Measurements from ENCODE around the gene CBLB. TPM values are rescaled to one million over a fixed set of nuclear protein-coding genes. Genes with fewer than 3 reads are reported as not detected.

CBLB gene
- total RNA-seq, 1 experiment from 2014 or later: 8.6 TPM

DNA sequence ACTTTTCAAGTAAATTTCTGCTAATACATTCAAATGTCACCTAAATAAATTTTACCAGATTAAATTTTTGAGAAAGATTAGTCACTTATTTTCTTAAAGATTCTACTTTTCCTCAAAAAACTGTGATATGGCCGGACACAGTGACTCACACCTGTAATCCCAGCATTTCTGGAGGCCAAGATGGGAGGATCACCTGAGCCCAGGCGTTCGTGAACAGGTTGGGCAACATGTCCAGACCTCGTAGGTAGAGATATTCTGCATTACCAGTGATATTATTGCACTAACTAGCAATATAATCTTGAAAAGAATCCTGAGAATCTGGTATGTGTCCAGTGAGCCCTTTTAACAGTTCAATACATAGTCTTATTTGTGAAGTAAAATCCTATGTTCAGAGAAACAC is 61.7 kb downstream of the CBLB start:
- in situ Hi-C loops (cut with HindIII; ENCODE audit: low pct_unique_long_range_greater_than_20kb, low sequenced_read_pairs): no loop called here
- intact Hi-C loops (cut with micrococcal nuclease; ENCODE audit: unreplicated experiment): loop anchor here (10.0 kb wide), 1 partner anchor 58 kb away; the partner anchor contains the start of gene CBLB
- Histone ChIP-seq H3K36me3 (ENCODE audit: control insufficient read depth, insufficient read depth, low read length) (no peaks in the 10 kb centered on the region), H3K9me3 (ENCODE audit: control insufficient read depth, insufficient read depth, low read depth, low read length) (no peaks in the 10 kb centered on the region), H3K27me3 (ENCODE audit: control insufficient read depth, insufficient read depth, low read length) (no peaks in the 10 kb centered on the region), H3K4me1 (ENCODE audit: control insufficient read depth, insufficient read depth, low read length) (no peaks in the 10 kb centered on the region), H3K4me3 (ENCODE audit: low read depth in 2 of 2, low read length in 2 of 2) (no peak overlapping the region), H3K27ac (ENCODE audit: low read length) (no peak overlapping the region)
- BruUV-seq (replicated peaks): no TSS peak
- ChIA-PET POLR2A (no interaction called here), CTCF (no interaction called here)
- TF ChIP-seq POLR2AphosphoS5 (IDR thresholded peaks at IDR 0.05; ENCODE audit: low read depth, low read length) (no peak), TCF7L2 (IDR thresholded peaks at IDR 0.05; ENCODE audit: low read depth, low read length) (no peak), SIN3A (IDR thresholded peaks at IDR 0.05; ENCODE audit: borderline replicate concordance, insufficient read depth, low read depth, low read length) (no peak)
- TF ChIP-seq, protein P1, sequence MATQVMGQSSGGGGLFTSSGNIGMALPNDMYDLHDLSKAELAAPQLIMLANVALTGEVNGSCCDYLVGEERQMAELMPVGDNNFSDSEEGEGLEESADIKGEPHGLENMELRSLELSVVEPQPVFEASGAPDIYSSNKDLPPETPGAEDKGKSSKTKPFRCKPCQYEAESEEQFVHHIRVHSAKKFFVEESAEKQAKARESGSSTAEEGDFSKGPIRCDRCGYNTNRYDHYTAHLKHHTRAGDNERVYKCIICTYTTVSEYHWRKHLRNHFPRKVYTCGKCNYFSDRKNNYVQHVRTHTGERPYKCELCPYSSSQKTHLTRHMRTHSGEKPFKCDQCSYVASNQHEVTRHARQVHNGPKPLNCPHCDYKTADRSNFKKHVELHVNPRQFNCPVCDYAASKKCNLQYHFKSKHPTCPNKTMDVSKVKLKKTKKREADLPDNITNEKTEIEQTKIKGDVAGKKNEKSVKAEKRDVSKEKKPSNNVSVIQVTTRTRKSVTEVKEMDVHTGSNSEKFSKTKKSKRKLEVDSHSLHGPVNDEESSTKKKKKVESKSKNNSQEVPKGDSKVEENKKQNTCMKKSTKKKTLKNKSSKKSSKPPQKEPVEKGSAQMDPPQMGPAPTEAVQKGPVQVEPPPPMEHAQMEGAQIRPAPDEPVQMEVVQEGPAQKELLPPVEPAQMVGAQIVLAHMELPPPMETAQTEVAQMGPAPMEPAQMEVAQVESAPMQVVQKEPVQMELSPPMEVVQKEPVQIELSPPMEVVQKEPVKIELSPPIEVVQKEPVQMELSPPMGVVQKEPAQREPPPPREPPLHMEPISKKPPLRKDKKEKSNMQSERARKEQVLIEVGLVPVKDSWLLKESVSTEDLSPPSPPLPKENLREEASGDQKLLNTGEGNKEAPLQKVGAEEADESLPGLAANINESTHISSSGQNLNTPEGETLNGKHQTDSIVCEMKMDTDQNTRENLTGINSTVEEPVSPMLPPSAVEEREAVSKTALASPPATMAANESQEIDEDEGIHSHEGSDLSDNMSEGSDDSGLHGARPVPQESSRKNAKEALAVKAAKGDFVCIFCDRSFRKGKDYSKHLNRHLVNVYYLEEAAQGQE (IDR thresholded peaks at IDR 0.05; ENCODE audit: insufficient read depth in 1 of 2, low read depth in 2 of 2, low read length in 1 of 2): no peak
- TF ChIP-seq, protein P2, sequence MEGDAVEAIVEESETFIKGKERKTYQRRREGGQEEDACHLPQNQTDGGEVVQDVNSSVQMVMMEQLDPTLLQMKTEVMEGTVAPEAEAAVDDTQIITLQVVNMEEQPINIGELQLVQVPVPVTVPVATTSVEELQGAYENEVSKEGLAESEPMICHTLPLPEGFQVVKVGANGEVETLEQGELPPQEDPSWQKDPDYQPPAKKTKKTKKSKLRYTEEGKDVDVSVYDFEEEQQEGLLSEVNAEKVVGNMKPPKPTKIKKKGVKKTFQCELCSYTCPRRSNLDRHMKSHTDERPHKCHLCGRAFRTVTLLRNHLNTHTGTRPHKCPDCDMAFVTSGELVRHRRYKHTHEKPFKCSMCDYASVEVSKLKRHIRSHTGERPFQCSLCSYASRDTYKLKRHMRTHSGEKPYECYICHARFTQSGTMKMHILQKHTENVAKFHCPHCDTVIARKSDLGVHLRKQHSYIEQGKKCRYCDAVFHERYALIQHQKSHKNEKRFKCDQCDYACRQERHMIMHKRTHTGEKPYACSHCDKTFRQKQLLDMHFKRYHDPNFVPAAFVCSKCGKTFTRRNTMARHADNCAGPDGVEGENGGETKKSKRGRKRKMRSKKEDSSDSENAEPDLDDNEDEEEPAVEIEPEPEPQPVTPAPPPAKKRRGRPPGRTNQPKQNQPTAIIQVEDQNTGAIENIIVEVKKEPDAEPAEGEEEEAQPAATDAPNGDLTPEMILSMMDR (IDR thresholded peaks at IDR 0.05): no peak
- DNase-seq (ENCODE audit: low read depth, low spot score) (no peak), ATAC-seq (no peak)

DNA sequence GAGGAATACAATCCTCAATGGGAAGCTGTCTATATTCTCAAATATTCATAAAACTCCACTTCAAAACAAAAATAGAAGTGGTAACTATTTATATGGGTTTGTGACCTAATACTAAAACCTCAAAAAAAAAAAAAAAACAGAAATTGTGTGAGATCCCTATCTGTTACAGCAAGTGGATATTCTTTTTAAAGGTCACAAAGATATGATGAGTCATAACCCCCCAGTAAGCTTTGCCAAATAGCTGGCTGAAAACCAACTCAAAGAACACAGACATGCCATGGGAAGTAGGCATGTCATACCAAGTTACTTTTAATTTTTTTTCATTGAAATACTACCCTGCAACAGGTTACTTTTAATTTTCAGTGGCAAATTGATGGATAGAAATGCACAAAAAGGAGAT is 62.5 kb downstream of the CBLB start:
- Histone ChIP-seq H3K36me3 (ENCODE audit: control insufficient read depth, insufficient read depth, low read length) (no peaks in the 10 kb centered on the region), H3K4me1 (ENCODE audit: control insufficient read depth, insufficient read depth, low read length) (no peaks in the 10 kb centered on the region), H3K9me3 (ENCODE audit: control insufficient read depth, insufficient read depth, low read depth, low read length) (no peaks in the 10 kb centered on the region), H3K27ac (ENCODE audit: low read length) (no peak overlapping the region), H3K4me3 (ENCODE audit: low read depth in 2 of 2, low read length in 2 of 2) (no peak overlapping the region), H3K27me3 (ENCODE audit: control insufficient read depth, insufficient read depth, low read length) (no peaks in the 10 kb centered on the region)
- ChIA-PET CTCF (no interaction called here), POLR2A (no interaction called here)
- TF ChIP-seq, protein P1 (IDR thresholded peaks at IDR 0.05; ENCODE audit: insufficient read depth in 1 of 2, low read depth in 2 of 2, low read length in 1 of 2): no peak
- no peak for TF ChIP-seq POLR2AphosphoS5 (IDR thresholded peaks at IDR 0.05; ENCODE audit: low read depth, low read length)
- TF ChIP-seq, protein P2 (IDR thresholded peaks at IDR 0.05): no peak
- TF ChIP-seq SIN3A (IDR thresholded peaks at IDR 0.05; ENCODE audit: borderline replicate concordance, insufficient read depth, low read depth, low read length): no peak
- no peak for TF ChIP-seq TCF7L2 (IDR thresholded peaks at IDR 0.05; ENCODE audit: low read depth, low read length)
- ATAC-seq (no peak), DNase-seq (ENCODE audit: low read depth, low spot score) (no peak)
- no TSS peak for BruUV-seq (replicated peaks)
- intact Hi-C loops (cut with micrococcal nuclease; ENCODE audit: unreplicated experiment): loop anchor here (10.0 kb wide), 1 partner anchor 58 kb away; the partner anchor contains the start of gene CBLB
- in situ Hi-C loops (cut with HindIII; ENCODE audit: low pct_unique_long_range_greater_than_20kb, low sequenced_read_pairs): no loop called here
